Right hindlimb (tissue), 1 donor: ENCODE results near the gene SLC29A1.

ENCODE experiments used
- DNase-seq: peaks from one replicate; pipeline ENCODE4 v3.0.0-alpha.2; 2018

SLC29A1 gene

GRCh38 chr6:44270526-44271405 is 47.4 kb downstream of the SLC29A1 start:
- no peak for DNase-seq

DNA sequence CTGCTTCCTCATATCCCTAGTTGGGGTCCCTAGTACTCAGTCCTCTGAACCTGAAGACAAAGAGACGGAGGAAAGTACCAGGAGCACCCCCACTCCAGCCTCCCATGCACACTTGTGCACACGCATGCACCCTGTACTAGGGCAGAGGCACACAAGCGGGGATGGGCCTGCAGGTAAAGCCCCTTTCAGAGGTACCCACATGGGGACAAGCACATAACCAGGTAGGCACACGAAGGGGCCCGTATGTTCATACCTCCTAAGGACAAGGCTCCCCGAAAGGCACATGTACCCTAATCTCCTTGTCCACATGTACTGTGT is 48.0 kb downstream of the SLC29A1 start:
- no peak for DNase-seq

DNA sequence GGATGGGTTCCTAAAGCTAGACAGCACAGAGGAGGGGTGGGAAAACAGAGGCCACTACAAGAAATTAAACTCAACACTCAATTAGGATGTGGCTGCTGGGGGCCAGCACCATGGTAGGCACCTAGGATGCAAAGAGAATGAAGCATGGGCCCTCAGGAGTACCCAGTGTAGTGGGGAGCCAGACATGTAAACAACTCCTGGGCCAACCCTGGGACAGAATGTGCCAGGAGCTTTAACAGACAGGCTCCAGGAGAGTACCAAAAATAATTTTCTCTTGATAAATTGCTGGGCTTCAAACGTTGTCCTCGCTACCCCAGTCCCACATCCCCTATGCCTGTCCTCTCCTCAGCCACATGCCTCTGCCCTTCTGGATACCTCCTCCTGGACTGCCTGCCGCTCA is 48.5 kb downstream of the SLC29A1 start:
- no peak for DNase-seq

- DNase-seq = no peak
Measured at GRCh38 chr6:44272529-44272928, 49.1 kb downstream of the SLC29A1 start.

- DNase-seq = no peak
Measured at GRCh38 chr6:44272999-44273566, 49.7 kb downstream of the SLC29A1 start.

GRCh38 chr6:44273617-44274016 is 50.2 kb downstream of the SLC29A1 start:
- DNase-seq = no peak

GRCh38 chr6:44275271-44275748 is 51.9 kb downstream of the SLC29A1 start:
- no peak for DNase-seq

GRCh38 chr6:44275749-44276648 is 52.6 kb downstream of the SLC29A1 start:
- DNase-seq = peak; percentile 56

DNA sequence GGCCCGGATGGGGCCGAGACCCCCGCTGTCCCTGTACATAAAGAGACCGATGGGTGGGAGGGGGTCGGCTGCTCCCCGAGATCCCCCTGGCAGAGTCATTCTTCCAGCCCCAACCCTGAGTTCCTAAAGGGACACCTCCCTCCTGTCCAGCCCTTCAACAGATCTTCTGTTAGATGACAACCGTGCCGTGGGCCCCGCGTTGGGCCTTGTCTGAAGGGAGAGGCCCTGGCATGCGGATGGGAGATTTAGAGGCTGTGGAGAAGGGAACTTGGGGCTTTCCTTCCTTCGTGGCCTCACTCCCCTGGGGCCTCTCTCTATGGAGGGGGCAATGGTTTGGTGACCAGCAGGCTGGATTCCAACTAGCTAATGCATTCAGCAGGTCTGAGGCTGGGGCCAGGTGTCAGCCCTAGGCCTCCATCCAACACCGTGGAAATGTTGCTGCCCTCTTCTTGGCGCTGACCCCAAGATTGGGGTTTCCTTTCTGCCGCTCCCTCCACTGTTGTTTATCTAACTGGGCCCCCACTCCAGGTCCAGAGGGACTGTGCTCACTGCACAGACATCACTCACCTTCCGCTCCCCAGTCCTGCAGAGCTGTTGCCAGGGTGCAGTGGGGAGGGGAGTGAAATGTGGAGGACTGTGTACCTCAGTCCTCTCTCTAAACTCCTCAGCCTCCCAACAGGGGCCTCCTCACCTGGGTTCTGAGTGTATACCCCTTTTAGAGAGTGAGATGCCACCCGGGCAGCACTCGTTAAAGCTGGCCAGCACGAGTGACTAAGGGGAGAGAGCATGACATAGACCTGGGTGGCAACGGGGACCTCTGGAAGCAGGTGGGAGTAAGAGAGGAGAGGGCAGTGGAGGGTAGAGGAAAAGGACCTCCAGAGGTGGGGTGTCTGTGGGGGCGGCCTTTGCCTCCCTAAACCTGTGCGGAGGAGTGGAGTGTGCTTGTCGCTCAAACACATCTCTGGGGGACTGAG is 53.6 kb downstream of the SLC29A1 start:
- DNase-seq = no peak

- DNase-seq = no peak
Measured at GRCh38 chr6:44277763-44278162, 54.4 kb downstream of the SLC29A1 start.

DNA sequence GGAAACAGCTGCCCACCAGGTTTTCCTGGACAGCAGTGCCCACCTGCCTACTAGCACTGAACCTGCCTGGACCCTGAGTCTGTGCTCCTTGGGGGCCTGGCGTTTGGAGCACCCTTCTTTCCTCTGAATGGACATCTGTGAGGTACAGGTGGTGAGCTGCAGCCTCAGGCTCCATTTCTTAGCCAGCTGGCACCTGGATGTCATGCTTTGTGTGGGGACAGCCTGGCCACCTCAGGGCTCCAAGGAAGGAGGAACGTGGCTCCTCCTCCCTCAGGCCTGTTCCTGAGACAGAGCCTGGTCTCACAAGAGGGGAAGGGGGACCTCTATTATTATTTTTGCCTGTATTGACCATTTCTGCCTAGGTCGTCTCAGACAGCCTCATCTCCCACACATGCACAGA is 54.9 kb downstream of the SLC29A1 start:
- no peak for DNase-seq

- DNase-seq = no peak
Measured at GRCh38 chr6:44278774-44279697, 55.6 kb downstream of the SLC29A1 start.
